Mesenteric fat pad (tissue), 1 donor: ENCODE results near the gene SLC30A3. TPM values are rescaled to one million over a fixed set of nuclear protein-coding genes. Genes with fewer than 3 reads are reported as not detected.

ENCODE experiments used
- DNase-seq: peaks from one replicate; pipeline ENCODE4 v3.0.0-alpha.2; 2020; ENCODE audit warnings: low spot score
- total RNA-seq: library from RNA; stranded (reverse); fragmentation: NEBNext Ultra II Directional; extraction: Animal tissue kit (Norgen Biotek cat#: 25700); gene quantifications from one replicate; pipeline ENCODE4 v1.2.1, GENCODE V29; 2021
- donor health status: DM: yes; HTN: yes; CAD: no.

SLC30A3 gene
- total RNA-seq, 1 donor from 2014 or later = not detected

DNA sequence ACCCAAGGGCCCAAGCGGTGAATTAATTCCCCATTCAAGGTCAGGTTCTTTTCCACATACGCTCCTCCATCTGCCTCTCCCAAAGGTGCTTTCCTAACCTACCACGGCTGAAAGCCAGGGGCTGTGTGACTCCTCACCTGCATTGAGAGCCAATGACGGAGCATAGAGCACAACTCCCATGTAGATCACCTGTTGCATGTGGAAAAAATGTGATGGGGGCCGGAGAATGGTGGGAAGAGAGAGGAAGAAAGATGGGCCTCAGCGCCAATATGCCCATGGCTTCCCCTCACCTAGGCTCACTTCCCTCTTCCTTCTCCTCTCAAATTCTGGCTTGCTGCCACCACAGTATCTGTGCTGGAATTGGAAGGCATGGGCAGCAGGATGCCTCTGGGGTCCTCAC, 56.5 kb downstream of the SLC30A3 start:
- DNase-seq = no peak

DNA sequence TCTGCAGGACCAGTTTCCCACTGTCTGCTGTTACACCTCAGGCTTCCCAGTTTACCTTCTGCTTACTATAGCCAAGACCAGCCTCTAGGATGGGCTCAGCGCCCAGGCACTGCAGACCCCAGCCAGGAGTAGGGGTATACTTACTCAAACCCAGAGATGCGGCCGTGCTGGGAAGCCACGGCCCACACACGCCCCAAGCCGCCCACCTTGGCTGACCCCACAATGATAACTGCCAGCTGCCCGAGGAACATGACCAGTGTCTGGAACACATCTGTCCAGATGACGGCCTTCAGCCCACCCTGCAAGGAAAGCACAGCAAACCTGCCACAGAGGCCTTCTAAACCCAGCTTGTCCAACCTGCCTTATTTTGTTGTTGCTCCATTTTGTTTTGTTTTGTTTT, 57.6 kb downstream of the SLC30A3 start:
- DNase-seq = no peak

DNA sequence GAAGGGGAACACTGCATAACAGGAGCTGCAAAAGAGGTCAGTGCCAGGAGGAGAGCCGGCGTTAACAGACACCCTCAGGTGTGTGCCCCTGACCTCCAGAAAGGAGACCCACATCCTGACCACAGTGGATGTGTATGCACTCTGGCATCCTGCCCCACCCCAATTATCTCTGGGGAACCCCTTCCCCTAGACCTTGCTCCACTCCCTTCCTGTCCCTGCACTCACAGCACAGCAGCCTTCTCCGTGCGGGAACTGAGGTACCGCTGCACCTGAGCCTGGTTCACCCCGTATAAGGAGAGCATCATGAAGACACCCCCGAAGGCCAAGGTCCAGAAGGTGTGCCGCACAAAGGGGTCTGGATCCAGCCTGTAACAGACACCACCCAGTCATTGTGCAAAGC, 58.3 kb downstream of the SLC30A3 start:
- no peak for DNase-seq

DNA sequence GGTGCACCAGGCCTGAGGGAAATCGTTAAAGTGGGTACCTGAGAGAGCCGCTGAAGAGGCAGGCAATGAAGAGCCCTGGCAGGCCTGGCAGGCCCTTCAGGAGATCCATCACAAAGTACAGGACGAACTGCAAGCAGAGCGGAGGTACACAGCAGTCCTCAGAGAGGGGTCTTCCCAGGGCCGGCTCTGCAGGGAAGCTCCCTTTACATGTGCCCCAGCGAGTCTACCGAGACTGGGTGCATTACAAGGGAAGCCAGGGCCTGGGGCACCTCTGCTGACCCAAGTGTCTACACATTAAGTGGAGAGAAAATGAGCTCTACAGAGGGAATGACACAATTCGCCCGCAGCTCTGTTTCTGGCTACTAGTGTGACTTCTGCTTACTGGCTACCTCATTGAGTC, 59.1 kb downstream of the SLC30A3 start:
- DNase-seq = no peak

Other genes starting within 250 kb of the SLC30A3 start
- gene TMEM214, start 230.1 kb downstream of the SLC30A3 start, total RNA-seq = 148 TPM
- 20.3 TPM for gene AGBL5, start 211.4 kb downstream of the SLC30A3 start, total RNA-seq
- gene OST4, start 191.4 kb downstream of the SLC30A3 start, total RNA-seq = 275 TPM
- 77.4 TPM for gene EMILIN1, start 184.4 kb downstream of the SLC30A3 start, total RNA-seq
- 4.7 TPM for gene KHK, start 176.3 kb downstream of the SLC30A3 start, total RNA-seq
- 11.0 TPM for gene CGREF1, start 143.9 kb downstream of the SLC30A3 start, total RNA-seq
- gene ABHD1, start 139.2 kb downstream of the SLC30A3 start, total RNA-seq = not detected
- 76.5 TPM for gene PREB, start 128.4 kb downstream of the SLC30A3 start, total RNA-seq
- not detected for gene PRR30, start 123.6 kb downstream of the SLC30A3 start, total RNA-seq
- 0.48 TPM for gene TCF23, start 114.0 kb downstream of the SLC30A3 start, total RNA-seq
- 88.3 TPM for gene ATRAID, start 51.0 kb downstream of the SLC30A3 start, total RNA-seq
- gene SLC5A6, start 50.8 kb downstream of the SLC30A3 start, total RNA-seq = 79.3 TPM
- 26.0 TPM for gene CAD, start 45.7 kb downstream of the SLC30A3 start, total RNA-seq
- not detected for gene DNAJC5G, start 12.4 kb upstream of the SLC30A3 start, total RNA-seq
- gene TRIM54, start 19.4 kb upstream of the SLC30A3 start, total RNA-seq = not detected
- gene UCN, start 45.4 kb upstream of the SLC30A3 start, total RNA-seq = 1.0 TPM
- 61.9 TPM for gene MPV17, start 60.0 kb upstream of the SLC30A3 start, total RNA-seq
- gene GTF3C2, start 93.7 kb upstream of the SLC30A3 start, total RNA-seq = 44.8 TPM
- 47.0 TPM for gene EIF2B4, start 107.3 kb upstream of the SLC30A3 start, total RNA-seq
- 110 TPM for gene SNX17, start 107.6 kb upstream of the SLC30A3 start, total RNA-seq
- gene ZNF513, start 117.7 kb upstream of the SLC30A3 start, total RNA-seq = 20.7 TPM
- 56.7 TPM for gene PPM1G, start 146.5 kb upstream of the SLC30A3 start, total RNA-seq
- 92.9 TPM for gene NRBP1, start 165.6 kb upstream of the SLC30A3 start, total RNA-seq
- 0.48 TPM for gene KRTCAP3, start 179.3 kb upstream of the SLC30A3 start, total RNA-seq
- gene IFT172, start 226.7 kb upstream of the SLC30A3 start, total RNA-seq = 21.4 TPM
- gene FNDC4, start 232.2 kb upstream of the SLC30A3 start, total RNA-seq = 136 TPM
- 4.2 TPM for gene GCKR, start 233.8 kb upstream of the SLC30A3 start, total RNA-seq